ENCODE results near the gene FBXO2. TPM values are rescaled to one million over a fixed set of nuclear protein-coding genes. Genes with fewer than 3 reads are reported as not detected.
A peak's percentile ranks its signal among the peaks of the same experiment; 100 is the strongest.
"Not testable (repeated sequence)": the region's sequence is repeated elsewhere in the genome, so short reads cannot be mapped to it uniquely, and the experiment has no call there.

Gene FBXO2
- total RNA-seq, 2 donors from 2014 or later, result 13.2 to 16.3 TPM

GRCh38 chr1:11642418-11643017 is 11.7 kb downstream of the FBXO2 start:
- ATAC-seq (peak; percentile 69 to 82), DNase-seq (ENCODE audit: low spot score) (peak; percentile 76)
- H3K27ac Mint-ChIP-seq; H3K36me3 Mint-ChIP-seq; H3K4me1 Mint-ChIP-seq (ENCODE audit: low read depth in 2 of 2); H3K4me3 Mint-ChIP-seq; H3K27me3 Mint-ChIP-seq; H3K9me3 Mint-ChIP-seq: not testable (repeated sequence)

DNA sequence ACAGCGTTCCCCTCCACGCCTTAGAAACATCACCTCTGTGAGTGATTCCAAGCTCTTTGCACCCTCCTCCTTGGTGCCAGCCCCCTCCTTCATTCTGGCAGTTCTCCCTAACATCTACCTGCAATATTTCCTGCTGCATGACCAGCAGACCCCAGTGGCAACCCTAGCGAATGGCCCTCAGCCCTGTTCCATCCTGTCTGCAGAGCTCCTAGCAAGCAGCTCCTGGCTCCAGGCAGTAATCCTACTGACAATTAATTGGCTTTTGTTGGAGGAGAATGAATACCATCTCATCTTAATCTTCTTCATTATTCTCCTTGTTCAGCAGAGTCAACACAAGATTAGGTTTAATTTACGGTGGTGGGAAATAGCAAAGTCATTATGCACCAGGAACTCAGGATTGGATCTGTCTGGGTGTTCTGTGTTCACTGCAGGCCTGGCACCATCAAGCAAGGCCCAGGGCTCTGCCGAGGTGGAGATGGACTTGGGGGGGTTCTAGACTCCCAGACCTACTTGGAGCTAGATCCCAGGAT is 12.4 kb downstream of the FBXO2 start:
- Mint-ChIP-seq H3K27ac (no peak overlapping the region), H3K4me3 (no peak overlapping the region), H3K36me3 (no peaks in the 10 kb centered on the region), H3K9me3 (no peaks in the 10 kb centered on the region), H3K4me1 (ENCODE audit: low read depth in 2 of 2) (peaks cover 0 to 8% of the 10 kb centered on the region in 2 donors), H3K27me3 (no peaks in the 10 kb centered on the region)
- DNase-seq (ENCODE audit: low spot score) (no peak), ATAC-seq (no peak)

- DNase-seq (ENCODE audit: low spot score) (no peak), ATAC-seq (no peak)
- Mint-ChIP-seq H3K36me3 (no peaks in the 10 kb centered on the region), H3K27me3 (peaks cover 0 to under 1% of the 10 kb centered on the region in 2 donors), H3K9me3 (no peaks in the 10 kb centered on the region), H3K4me3 (no peak overlapping the region), H3K4me1 (ENCODE audit: low read depth in 2 of 2) (peaks cover 0 to 4% of the 10 kb centered on the region in 2 donors), H3K27ac (no peak overlapping the region)
Measured at GRCh38 chr1:11640944-11641343, 13.3 kb downstream of the FBXO2 start.

DNA sequence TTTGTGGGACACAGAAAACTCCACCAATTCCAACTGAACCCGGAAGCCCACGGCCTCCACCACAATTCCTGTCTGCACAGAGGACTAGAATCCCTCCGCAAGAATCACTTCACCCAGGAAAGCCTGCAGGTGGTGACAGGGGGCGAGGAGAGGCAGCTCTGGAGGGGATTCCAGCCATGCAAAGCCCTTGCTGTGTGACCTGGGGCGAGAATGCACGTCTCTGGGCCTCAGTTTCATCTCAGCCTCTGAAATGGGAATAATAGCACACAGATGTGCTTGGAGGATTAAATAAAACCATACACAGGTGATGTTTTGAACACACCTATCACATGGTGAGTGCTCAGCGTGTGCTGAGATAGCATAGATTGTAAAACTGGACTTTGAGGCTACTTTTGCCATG is 14.1 kb downstream of the FBXO2 start:
- ATAC-seq, result no peak
- H3K36me3 Mint-ChIP-seq, result no peaks in the 10 kb centered on the region
- H3K4me1 Mint-ChIP-seq (ENCODE audit: low read depth in 2 of 2), result peaks cover 0 to 4% of the 10 kb centered on the region in 2 donors
- H3K27ac Mint-ChIP-seq, result no peak overlapping the region
- no peak overlapping the region for H3K4me3 Mint-ChIP-seq
- no peak for DNase-seq (ENCODE audit: low spot score)
- no peaks in the 10 kb centered on the region for H3K9me3 Mint-ChIP-seq
- peaks cover 0 to 3% of the 10 kb centered on the region in 2 donors for H3K27me3 Mint-ChIP-seq

DNA sequence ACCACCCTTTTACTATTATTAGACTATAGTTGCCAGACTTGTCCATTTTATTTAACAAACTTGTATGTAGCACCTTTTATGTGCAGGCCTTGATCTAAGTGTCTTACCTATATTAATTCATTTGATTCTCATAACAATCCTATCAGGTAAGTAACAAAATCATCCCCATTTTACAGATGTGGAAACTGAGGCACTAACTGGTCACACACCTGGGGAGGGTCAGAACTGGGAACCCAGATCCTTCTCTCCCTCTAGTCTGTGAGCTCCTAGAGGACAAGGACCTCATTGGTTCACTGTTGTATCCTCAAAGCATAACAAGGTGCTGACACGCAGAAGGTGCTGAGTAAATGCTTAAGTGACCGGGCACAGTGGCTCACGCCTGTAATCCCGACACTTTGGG is 14.9 kb downstream of the FBXO2 start:
- no peaks in the 10 kb centered on the region for H3K9me3 Mint-ChIP-seq
- no peaks in the 10 kb centered on the region for H3K36me3 Mint-ChIP-seq
- no peak overlapping the region for H3K4me3 Mint-ChIP-seq
- peaks cover 0 to 5% of the 10 kb centered on the region in 2 donors for H3K27me3 Mint-ChIP-seq
- ATAC-seq, result no peak
- no peak for DNase-seq (ENCODE audit: low spot score)
- H3K4me1 Mint-ChIP-seq (ENCODE audit: low read depth in 2 of 2), result peaks cover 0 to 4% of the 10 kb centered on the region in 2 donors
- no peak overlapping the region for H3K27ac Mint-ChIP-seq

DNA sequence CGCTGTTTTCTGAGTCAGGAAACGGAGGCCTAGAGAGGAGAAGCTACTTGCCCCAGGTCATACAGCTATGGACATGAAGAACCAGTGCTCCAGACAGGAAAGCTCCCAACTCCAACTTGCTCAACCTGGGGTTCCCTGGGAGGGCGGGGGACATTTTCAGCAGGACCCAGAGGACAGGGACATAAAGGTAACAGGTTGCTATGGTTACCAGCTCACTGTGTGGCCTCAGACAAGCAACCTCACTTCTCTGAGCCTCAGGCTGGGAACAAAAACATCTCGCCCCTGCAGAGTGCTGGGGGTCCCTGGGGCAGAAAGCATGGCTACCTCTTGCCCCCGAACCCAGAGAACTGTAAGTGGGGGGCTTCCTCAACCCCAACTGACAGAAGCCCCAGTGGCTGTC is 16.1 kb downstream of the FBXO2 start:
- H3K9me3 Mint-ChIP-seq, result no peaks in the 10 kb centered on the region
- H3K27me3 Mint-ChIP-seq, result peaks cover 0 to 5% of the 10 kb centered on the region in 2 donors
- H3K4me3 Mint-ChIP-seq, result no peak overlapping the region
- H3K4me1 Mint-ChIP-seq (ENCODE audit: low read depth in 2 of 2), result peaks cover 0 to 4% of the 10 kb centered on the region in 2 donors
- H3K27ac Mint-ChIP-seq, result no peak overlapping the region
- H3K36me3 Mint-ChIP-seq, result no peaks in the 10 kb centered on the region
- ATAC-seq, result no peak
- no peak for DNase-seq (ENCODE audit: low spot score)

- H3K9me3 Mint-ChIP-seq, result no peaks in the 10 kb centered on the region
Measured at GRCh38 chr1:11634365-11635192, 19.6 kb downstream of the FBXO2 start.

GRCh38 chr1:11629184-11630016 is 24.8 kb downstream of the FBXO2 start:
- Mint-ChIP-seq H3K27ac (no peak overlapping the region), H3K4me1 (ENCODE audit: low read depth in 2 of 2) (no peaks in the 10 kb centered on the region), H3K9me3 (no peaks in the 10 kb centered on the region), H3K4me3 (no peak overlapping the region), H3K36me3 (no peaks in the 10 kb centered on the region), H3K27me3 (peaks cover 7 to 24% of the 10 kb centered on the region in 2 donors)
- ATAC-seq (no peak), DNase-seq (ENCODE audit: low spot score) (no peak)

More at GRCh38 chr1:11634365-11635192, 19.6 kb downstream of the FBXO2 start:
- no peak for ATAC-seq
- no peak for DNase-seq (ENCODE audit: low spot score)
- Mint-ChIP-seq H3K27me3 (peaks cover 8 to 14% of the 10 kb centered on the region in 2 donors), H3K36me3 (no peaks in the 10 kb centered on the region), H3K4me1 (ENCODE audit: low read depth in 2 of 2) (no peaks in the 10 kb centered on the region), H3K27ac (no peak overlapping the region), H3K4me3 (no peak overlapping the region)

DNA sequence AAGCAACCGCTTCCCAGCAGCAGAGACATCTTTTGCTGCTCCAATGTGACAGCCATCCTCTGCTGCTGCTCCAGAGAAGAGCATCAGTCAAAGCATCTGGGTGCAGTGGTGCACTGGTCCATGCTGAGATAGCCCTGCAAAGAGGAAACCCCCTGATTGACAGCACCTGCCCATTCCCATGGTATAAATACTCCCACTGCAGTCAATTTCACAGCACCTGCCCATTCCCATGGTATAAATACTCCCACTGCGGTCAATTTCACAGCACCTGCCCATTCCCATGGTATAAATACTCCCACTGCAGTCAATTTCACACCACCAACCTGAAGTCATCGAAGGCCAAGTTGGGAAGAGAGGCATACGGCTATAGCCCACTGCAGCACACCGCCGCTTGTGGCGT is 25.5 kb downstream of the FBXO2 start:
- no peaks in the 10 kb centered on the region for H3K36me3 Mint-ChIP-seq
- no peak for ATAC-seq
- H3K4me1 Mint-ChIP-seq (ENCODE audit: low read depth in 2 of 2), result no peaks in the 10 kb centered on the region
- H3K27me3 Mint-ChIP-seq, result peaks cover 7 to 24% of the 10 kb centered on the region in 2 donors
- H3K27ac Mint-ChIP-seq, result no peak overlapping the region
- no peak overlapping the region for H3K4me3 Mint-ChIP-seq
- DNase-seq (ENCODE audit: low spot score), result no peak
- H3K9me3 Mint-ChIP-seq, result no peaks in the 10 kb centered on the region

- H3K4me1 Mint-ChIP-seq (ENCODE audit: low read depth in 2 of 2), result no peaks in the 10 kb centered on the region
- no peak for DNase-seq (ENCODE audit: low spot score)
- H3K27ac Mint-ChIP-seq, result no peak overlapping the region
- ATAC-seq, result no peak
- H3K4me3 Mint-ChIP-seq, result no peak overlapping the region
- no peaks in the 10 kb centered on the region for H3K36me3 Mint-ChIP-seq
- H3K27me3 Mint-ChIP-seq, result peaks cover 10 to 27% of the 10 kb centered on the region in 2 donors
- H3K9me3 Mint-ChIP-seq, result no peaks in the 10 kb centered on the region
Measured at GRCh38 chr1:11626551-11626950, 27.7 kb downstream of the FBXO2 start.

DNA sequence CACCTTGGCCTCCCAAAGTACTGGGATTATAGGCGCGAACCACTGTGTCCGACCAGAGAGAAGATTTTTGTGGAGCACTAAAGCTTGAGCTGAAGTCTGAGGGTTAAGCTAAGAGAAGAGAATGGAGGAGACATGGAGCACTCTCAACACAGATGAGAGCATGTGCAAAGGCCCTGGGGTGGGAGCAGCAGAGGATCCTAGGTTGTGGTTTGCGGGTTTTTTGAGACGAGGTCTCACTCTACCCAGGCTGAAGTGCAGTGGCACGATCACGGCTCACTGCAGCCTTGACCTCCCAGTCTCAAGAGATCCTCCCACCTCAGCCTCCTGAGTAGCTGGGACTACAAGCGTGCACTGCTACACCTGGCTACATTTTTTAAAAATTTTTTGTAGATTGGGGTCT is 30.5 kb downstream of the FBXO2 start:
- DNase-seq (ENCODE audit: low spot score), result no peak
- no peak overlapping the region for H3K4me3 Mint-ChIP-seq
- H3K9me3 Mint-ChIP-seq, result no peaks in the 10 kb centered on the region
- H3K36me3 Mint-ChIP-seq, result no peaks in the 10 kb centered on the region
- H3K4me1 Mint-ChIP-seq (ENCODE audit: low read depth in 2 of 2), result no peaks in the 10 kb centered on the region
- peaks cover 10 to 22% of the 10 kb centered on the region in 2 donors for H3K27me3 Mint-ChIP-seq
- ATAC-seq, result no peak
- no peak overlapping the region for H3K27ac Mint-ChIP-seq

DNA sequence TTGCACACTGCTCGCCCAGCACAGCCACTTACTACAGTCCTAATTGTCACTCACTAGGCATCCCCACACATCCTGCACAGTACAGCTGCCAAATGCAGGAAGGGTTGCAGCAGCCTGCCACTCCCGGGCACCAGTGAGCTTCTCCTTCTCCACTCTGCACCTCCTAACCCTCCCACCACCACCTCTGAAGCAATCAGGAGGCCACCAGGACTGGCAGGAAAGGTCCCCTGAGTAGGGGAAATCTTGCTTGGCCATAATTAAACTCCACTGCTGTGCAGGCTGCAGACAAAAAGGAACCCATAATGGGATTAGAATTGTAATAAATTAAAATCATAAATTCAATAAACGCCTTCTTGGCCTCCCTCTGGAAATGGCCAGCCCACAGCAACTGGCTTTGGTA is 31.8 kb downstream of the FBXO2 start:
- ATAC-seq, result no peak
- H3K4me3 Mint-ChIP-seq, result no peak overlapping the region
- DNase-seq (ENCODE audit: low spot score), result no peak
- no peaks in the 10 kb centered on the region for H3K9me3 Mint-ChIP-seq
- no peak overlapping the region for H3K27ac Mint-ChIP-seq
- H3K27me3 Mint-ChIP-seq, result peaks cover 8 to 22% of the 10 kb centered on the region in 2 donors
- H3K4me1 Mint-ChIP-seq (ENCODE audit: low read depth in 2 of 2), result no peaks in the 10 kb centered on the region
- no peaks in the 10 kb centered on the region for H3K36me3 Mint-ChIP-seq

- no peak overlapping the region for H3K4me3 Mint-ChIP-seq
- H3K27ac Mint-ChIP-seq, result no peak overlapping the region
- no peaks in the 10 kb centered on the region for H3K9me3 Mint-ChIP-seq
- no peaks in the 10 kb centered on the region for H3K36me3 Mint-ChIP-seq
- ATAC-seq (no peak), DNase-seq (ENCODE audit: low spot score) (no peak)
- no peaks in the 10 kb centered on the region for H3K4me1 Mint-ChIP-seq (ENCODE audit: low read depth in 2 of 2)
- peaks cover 11 to 22% of the 10 kb centered on the region in 2 donors for H3K27me3 Mint-ChIP-seq
Measured at GRCh38 chr1:11620924-11621323, 33.3 kb downstream of the FBXO2 start.
